CD14-positive monocyte (primary cell): Measurements from ENCODE around the gene BDH1. TPM values are rescaled to one million over a fixed set of nuclear protein-coding genes. Genes with fewer than 3 reads are reported as not detected.
"Not testable (repeated sequence)": the region's sequence is repeated elsewhere in the genome, so short reads cannot be mapped to it uniquely, and the experiment has no call there.

Experiments used
- DNase-seq, 3 donors: peaks; one replicate each; pipeline ENCODE4 v3.0.0-alpha.2; 2011 to 2022
- H2AFZ ChIP-seq: 2 replicates; pipeline ENCODE4 v1.6.0; 2012; ENCODE audit warnings: mild to moderate bottlenecking, low read depth, low read length, inconsistent platforms; ENCODE audit not compliant: insufficient read depth, poor library complexity, severe bottlenecking
- H3K27ac ChIP-seq, 2 donors: 1 replicate in 1 of 2; 2 replicates in 1 of 2; pipeline ENCODE4 v1.5.1; 2012 to 2013; ENCODE audit warnings: low read length in 2 of 2, control low read depth in 1 of 2, inconsistent platforms in 1 of 2, low read depth in 1 of 2, mild to moderate bottlenecking in 1 of 2
- H3K27me3 ChIP-seq, 2 donors: one replicate each; pipeline versions ENCODE4 v1.6.0 to v1.6.1; 2011 to 2013; ENCODE audit warnings: low read length in 2 of 2; ENCODE audit not compliant: control insufficient read depth in 2 of 2, insufficient read depth in 2 of 2
- H3K36me3 ChIP-seq, 2 donors: replicated peaks in 1 of 2; 1 replicate in 1 of 2; 2 replicates in 1 of 2; pipeline versions ENCODE4 v1.5.1 to v1.6.1; 2012 to 2013; ENCODE audit warnings: low read length in 2 of 2, control low read depth in 1 of 2, inconsistent platforms in 1 of 2, mild to moderate bottlenecking in 1 of 2; ENCODE audit not compliant: insufficient read depth in 2 of 2, control insufficient read depth in 1 of 2
- H3K4me1 ChIP-seq, 2 donors: 1 replicate in 1 of 2; 2 replicates in 1 of 2; pipeline versions ENCODE4 v1.5.1 to v1.6.1; 2012 to 2013; ENCODE audit warnings: low read length in 2 of 2, control low read depth in 1 of 2, inconsistent platforms in 1 of 2, mild to moderate bottlenecking in 1 of 2, moderate library complexity in 1 of 2; ENCODE audit not compliant: insufficient read depth in 2 of 2, control insufficient read depth in 1 of 2
- H3K4me2 ChIP-seq: replicated peaks from 2 replicates; pipeline ENCODE3; 2012; ENCODE audit warnings: low read length, moderate library complexity, mild to moderate bottlenecking; ENCODE audit not compliant: poor library complexity, severe bottlenecking; ENCODE audit errors: extremely low read depth
- H3K4me3 ChIP-seq, 3 experiments: fragments of 200-600 bp in 1 of 3; sonication (generic) in 1 of 3; replicated peaks in 1 of 3; 1 replicate in 2 of 3; 2 replicates in 1 of 3; pipeline ENCODE4 v1.5.1; 2011 to 2013; ENCODE audit warnings: low read length in 3 of 3, mild to moderate bottlenecking in 3 of 3, control low read depth in 2 of 3, low read depth in 2 of 3, inconsistent platforms in 1 of 3, moderate library complexity in 1 of 3
- H3K79me2 ChIP-seq: 2 replicates; pipeline ENCODE4 v1.6.0; 2012; ENCODE audit warnings: mild to moderate bottlenecking, control low read depth, inconsistent platforms, low read length, moderate library complexity; ENCODE audit not compliant: insufficient read depth
- H3K9ac ChIP-seq: 2 replicates; pipeline ENCODE4 v1.6.0; 2017; ENCODE audit warnings: low read length, mild to moderate bottlenecking; ENCODE audit not compliant: insufficient read depth, poor library complexity, severe bottlenecking
- H3K9me3 ChIP-seq, 2 donors: replicated peaks in 1 of 2; 1 replicate in 1 of 2; 2 replicates in 1 of 2; pipeline versions ENCODE4 v1.5.1 to v1.6.1; 2012 to 2013; ENCODE audit warnings: low read length in 2 of 2, control low read depth in 1 of 2; ENCODE audit not compliant: control insufficient read depth in 1 of 2, insufficient read depth in 1 of 2
- H4K20me1 ChIP-seq: 2 replicates; pipeline ENCODE4 v1.6.0; 2012; ENCODE audit warnings: mild to moderate bottlenecking, low read length, control low read depth, moderate library complexity; ENCODE audit not compliant: insufficient read depth
- H3K27ac Mint-ChIP-seq, 7 donors: one replicate each; pipeline ENCODE4 v1.8.0; 2020; ENCODE audit warnings: mild to moderate bottlenecking in 7 of 7, mixed read lengths in 7 of 7, moderate library complexity in 6 of 7, inconsistent platforms in 2 of 7
- H3K27me3 Mint-ChIP-seq, 3 donors: one replicate each; pipeline ENCODE4 v1.8.0; 2021 to 2022; ENCODE audit warnings: low read depth in 3 of 3, mild to moderate bottlenecking in 3 of 3, mixed read lengths in 3 of 3, moderate library complexity in 3 of 3, inconsistent platforms in 1 of 3
- H3K36me3 Mint-ChIP-seq, 2 donors: one replicate each; pipeline ENCODE4 v1.8.0; 2020; ENCODE audit warnings: mixed read lengths in 2 of 2, inconsistent platforms in 1 of 2, mild to moderate bottlenecking in 1 of 2
- H3K4me1 Mint-ChIP-seq: one replicate; pipeline ENCODE4 v1.8.0; 2020; ENCODE audit warnings: mild to moderate bottlenecking, mixed read lengths
- H3K4me3 Mint-ChIP-seq, 2 donors: one replicate each; pipeline ENCODE4 v1.8.0; 2020; ENCODE audit warnings: mild to moderate bottlenecking in 2 of 2, mixed read lengths in 2 of 2, moderate library complexity in 1 of 2
- H3K9me3 Mint-ChIP-seq, 7 donors: one replicate each; pipeline ENCODE4 v1.8.0; 2020 to 2022; ENCODE audit warnings: mixed read lengths in 7 of 7, mild to moderate bottlenecking in 6 of 7, moderate library complexity in 6 of 7, inconsistent platforms in 2 of 7
- WGBS: methylation state at CpG from one replicate; pipeline ENCODE4 v1.1.5; 2013; ENCODE audit warnings: missing lambda C conversion rate; ENCODE audit not compliant: insufficient coverage; 5-methylcytosine and 5-hydroxymethylcytosine counted together
- intact Hi-C, 2 donors: fragments of 100-400 bp; cut with micrococcal nuclease; formaldehyde crosslinking; loops; one replicate each; pipeline versions ENCODE4 v1.15.0 to v1.15.1; 2023
- polyA plus RNA-seq, 3 donors: library from polyadenylated mRNA; depleted of rRNA in 1 of 3; unstranded in 2 of 3; stranded (reverse) in 1 of 3; fragments of 300-500 nt in 2 of 3; fragments of >200 nt in 1 of 3; fragmentation: Illumina TruSeq in 2 of 3; gene quantifications; 1 replicate in 2 of 3; 2 replicates in 1 of 3; pipeline ENCODE4 v1.2.3, GENCODE V29; 2012 to 2021
- TF ChIP-seq, protein P1 (sequence below): fragments of 200-600 bp; IDR thresholded peaks from one replicate; pipeline ENCODE4 v1.8.0; 2022; ENCODE audit warnings: antibody characterized with exemption, mild to moderate bottlenecking

The BDH1 gene
- polyA plus RNA-seq, 3 donors, result 2.8 to 5.3 (median 5.2) TPM

DNA sequence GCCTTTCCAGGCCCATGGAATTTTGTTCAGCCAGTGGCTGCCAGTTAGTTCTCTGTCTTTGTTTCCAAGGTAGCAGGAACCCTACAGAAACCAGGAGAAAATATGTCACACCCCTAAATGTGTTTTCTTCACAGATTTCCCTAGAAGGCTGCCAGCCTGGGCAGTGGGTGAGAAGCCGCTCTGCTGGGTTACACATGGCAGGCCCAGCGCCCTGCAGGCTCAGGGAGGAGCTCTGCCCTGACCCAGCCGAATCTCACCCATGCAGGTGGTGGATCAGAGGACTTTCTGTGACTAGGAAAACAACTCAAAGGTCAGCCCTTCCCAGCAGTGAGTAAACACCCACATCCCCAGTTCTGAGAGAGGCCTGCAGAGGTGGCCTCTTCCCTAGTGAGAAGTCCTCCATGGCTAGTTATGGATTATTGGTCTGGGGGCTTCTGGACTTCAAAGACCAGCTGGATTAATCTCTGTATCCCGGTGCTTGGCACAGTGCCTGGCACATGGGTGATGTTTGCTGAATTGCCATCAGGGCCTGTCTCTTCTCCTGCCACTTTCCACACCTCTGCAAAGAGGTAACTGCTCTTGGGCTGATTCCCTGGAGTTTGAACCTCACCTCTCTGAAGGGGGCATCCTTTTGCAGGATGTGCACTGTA, 34.7 kb upstream of the BDH1 start:
- H4K20me1 ChIP-seq, result no peaks in the 10 kb centered on the region
- H3K27ac ChIP-seq, result no peak overlapping the region
- intact Hi-C loops, result no loop called here
- no peak overlapping the region for H3K4me3 ChIP-seq
- TF ChIP-seq, protein P1, sequence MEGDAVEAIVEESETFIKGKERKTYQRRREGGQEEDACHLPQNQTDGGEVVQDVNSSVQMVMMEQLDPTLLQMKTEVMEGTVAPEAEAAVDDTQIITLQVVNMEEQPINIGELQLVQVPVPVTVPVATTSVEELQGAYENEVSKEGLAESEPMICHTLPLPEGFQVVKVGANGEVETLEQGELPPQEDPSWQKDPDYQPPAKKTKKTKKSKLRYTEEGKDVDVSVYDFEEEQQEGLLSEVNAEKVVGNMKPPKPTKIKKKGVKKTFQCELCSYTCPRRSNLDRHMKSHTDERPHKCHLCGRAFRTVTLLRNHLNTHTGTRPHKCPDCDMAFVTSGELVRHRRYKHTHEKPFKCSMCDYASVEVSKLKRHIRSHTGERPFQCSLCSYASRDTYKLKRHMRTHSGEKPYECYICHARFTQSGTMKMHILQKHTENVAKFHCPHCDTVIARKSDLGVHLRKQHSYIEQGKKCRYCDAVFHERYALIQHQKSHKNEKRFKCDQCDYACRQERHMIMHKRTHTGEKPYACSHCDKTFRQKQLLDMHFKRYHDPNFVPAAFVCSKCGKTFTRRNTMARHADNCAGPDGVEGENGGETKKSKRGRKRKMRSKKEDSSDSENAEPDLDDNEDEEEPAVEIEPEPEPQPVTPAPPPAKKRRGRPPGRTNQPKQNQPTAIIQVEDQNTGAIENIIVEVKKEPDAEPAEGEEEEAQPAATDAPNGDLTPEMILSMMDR, result no peak
- no peaks in the 10 kb centered on the region for H3K36me3 ChIP-seq
- Mint-ChIP-seq H3K27ac (no peak overlapping the region), H3K36me3 (no peaks in the 10 kb centered on the region), H3K4me1 (peaks cover 6% of the 10 kb centered on the region), H3K4me3 (no peak overlapping the region), H3K9me3 (peaks cover 0 to 2% (median 0%) of the 10 kb centered on the region in 7 donors), H3K27me3 (peaks cover 1 to 6% (median 4%) of the 10 kb centered on the region in 3 donors)
- H3K4me2 ChIP-seq, result no peak overlapping the region
- H3K9ac ChIP-seq, result no peak overlapping the region
- H3K79me2 ChIP-seq, result no peaks in the 10 kb centered on the region
- WGBS, result 89% methylated on average over 4 of the region's 4 CpGs
- H3K9me3 ChIP-seq, result no peaks in the 10 kb centered on the region
- no peaks in the 10 kb centered on the region for H3K27me3 ChIP-seq
- no peak for DNase-seq
- no peaks in the 10 kb centered on the region for H3K4me1 ChIP-seq
- H2AFZ ChIP-seq, result no peak overlapping the region

DNA sequence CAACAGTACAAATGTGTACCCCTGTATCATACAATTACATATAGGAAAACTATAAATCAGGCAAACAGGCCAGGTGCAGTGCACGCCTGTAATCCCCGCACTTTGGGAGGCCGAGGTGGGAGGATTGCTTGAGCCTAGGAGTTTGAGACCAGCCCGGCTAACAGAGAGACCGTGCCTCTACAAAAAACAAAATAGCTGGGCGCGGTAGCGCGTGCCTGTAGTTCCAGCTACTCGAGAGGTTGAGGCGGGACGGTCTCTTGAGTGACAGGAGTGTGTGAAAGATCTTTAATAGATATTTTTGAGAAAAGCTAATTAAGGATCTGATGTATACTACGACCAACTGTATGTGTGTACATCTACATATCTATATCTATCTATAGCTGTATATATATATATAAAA, 33.8 kb upstream of the BDH1 start:
- Mint-ChIP-seq H3K27me3 (peaks cover 1 to 6% (median 4%) of the 10 kb centered on the region in 3 donors), H3K4me3 (no peak overlapping the region), H3K9me3 (peaks cover 0 to 2% (median 0%) of the 10 kb centered on the region in 7 donors), H3K4me1 (peaks cover 6% of the 10 kb centered on the region), H3K27ac (no peak overlapping the region), H3K36me3 (no peaks in the 10 kb centered on the region)
- H4K20me1 ChIP-seq, result no peaks in the 10 kb centered on the region
- no peak overlapping the region for H3K9ac ChIP-seq
- H2AFZ ChIP-seq, result no peak overlapping the region
- H3K4me3 ChIP-seq, result no peak overlapping the region
- H3K4me1 ChIP-seq, result no peaks in the 10 kb centered on the region
- H3K4me2 ChIP-seq, result no peak overlapping the region
- H3K79me2 ChIP-seq, result no peaks in the 10 kb centered on the region
- intact Hi-C loops, result no loop called here
- no CpG with 5 or more reads among the region's 13 CpGs for WGBS
- H3K9me3 ChIP-seq, result no peaks in the 10 kb centered on the region
- no peaks in the 10 kb centered on the region for H3K27me3 ChIP-seq
- H3K36me3 ChIP-seq, result no peaks in the 10 kb centered on the region
- DNase-seq, result no peak
- TF ChIP-seq, protein P1, result no peak
- no peak overlapping the region for H3K27ac ChIP-seq

DNA sequence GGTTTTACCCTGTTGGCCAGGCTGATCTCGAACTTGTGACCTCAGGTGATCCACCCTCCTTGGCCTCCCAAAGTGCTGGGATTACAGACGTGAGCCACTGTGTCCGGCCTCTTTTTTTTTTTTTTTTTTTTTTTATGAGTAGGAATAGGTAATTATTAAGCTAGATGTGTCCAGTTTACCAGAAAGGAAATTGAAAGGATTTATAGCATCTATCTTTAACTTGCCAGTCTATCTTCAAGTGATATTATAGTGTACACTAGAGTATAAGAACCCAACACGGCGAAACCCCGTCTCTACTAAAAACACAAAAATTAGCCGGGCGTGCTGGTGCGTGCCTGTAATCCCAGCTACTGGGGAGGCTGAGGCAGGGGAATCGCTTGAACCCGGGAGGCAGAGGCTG, 31.0 kb upstream of the BDH1 start:
- H3K4me3 ChIP-seq, H3K27me3 Mint-ChIP-seq, H2AFZ ChIP-seq, H3K9me3 ChIP-seq, H3K27me3 ChIP-seq, H3K79me2 ChIP-seq, H3K9ac ChIP-seq, H3K27ac Mint-ChIP-seq, H3K4me1 ChIP-seq, H3K36me3 ChIP-seq, H4K20me1 ChIP-seq, H3K4me3 Mint-ChIP-seq, DNase-seq, H3K4me1 Mint-ChIP-seq, intact Hi-C loops, H3K4me2 ChIP-seq, H3K27ac ChIP-seq, H3K36me3 Mint-ChIP-seq, H3K9me3 Mint-ChIP-seq: not testable (repeated sequence)
- 100% methylated on average over 5 of the region's 11 CpGs for WGBS
